GM18870 (cell line): ENCODE measurements around the gene RAD51B.

Experiments
- ATAC-seq: cut with Tn5 transposase; IDR thresholded peaks from one replicate; pipeline ENCODE4 v1.9.1; 2021; ENCODE audit warnings: moderate library complexity; ENCODE audit not compliant: unreplicated experiment

RAD51B gene

GRCh38 chr14:68370057-68370360, 550.4 kb downstream of the RAD51B start:
- ATAC-seq = no peak

DNA sequence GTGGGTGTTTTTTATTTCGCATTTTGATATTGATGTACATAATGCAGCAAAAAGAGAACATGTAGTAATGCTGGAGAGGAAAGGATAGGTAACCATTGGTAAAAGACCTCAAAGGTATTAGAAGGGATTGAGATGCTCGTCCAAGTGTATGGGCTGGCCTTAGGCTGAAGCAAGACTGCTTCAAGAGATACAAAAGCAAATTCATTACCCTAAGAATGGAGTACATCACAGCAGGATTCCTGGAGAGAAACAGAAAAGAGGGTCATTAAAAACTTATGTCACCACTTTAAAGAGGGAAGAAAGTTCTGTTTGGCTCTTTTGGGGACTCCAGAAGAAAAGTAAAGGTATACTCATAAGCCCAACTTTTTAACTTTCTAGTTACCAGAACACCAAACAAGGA, 552.8 kb downstream of the RAD51B start:
- no peak for ATAC-seq

GRCh38 chr14:68373124-68373646, 553.6 kb downstream of the RAD51B start:
- no peak for ATAC-seq

- no peak for ATAC-seq
Measured at GRCh38 chr14:68373847-68374444, 554.4 kb downstream of the RAD51B start.

DNA sequence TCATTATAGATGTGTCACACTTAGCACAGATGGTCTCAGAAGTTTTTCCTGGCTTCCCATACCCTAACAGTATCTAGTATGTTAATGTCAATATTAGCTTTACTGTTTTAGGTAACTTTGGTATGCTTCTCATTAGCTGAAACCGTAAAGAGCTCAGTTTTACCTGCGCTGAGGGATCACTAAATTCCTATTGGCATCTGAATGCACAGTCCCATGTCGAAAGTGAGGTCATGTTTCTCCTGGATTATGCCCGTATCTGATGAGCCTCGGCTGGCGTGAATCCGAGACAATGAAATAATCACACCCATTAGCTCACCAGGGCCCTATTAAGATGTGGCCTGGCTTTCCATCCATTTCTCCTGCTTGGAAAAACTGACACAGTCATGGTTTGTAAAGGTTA, 555.1 kb downstream of the RAD51B start:
- no peak for ATAC-seq

- no peak for ATAC-seq
Measured at GRCh38 chr14:68375376-68375775, 555.8 kb downstream of the RAD51B start.

DNA sequence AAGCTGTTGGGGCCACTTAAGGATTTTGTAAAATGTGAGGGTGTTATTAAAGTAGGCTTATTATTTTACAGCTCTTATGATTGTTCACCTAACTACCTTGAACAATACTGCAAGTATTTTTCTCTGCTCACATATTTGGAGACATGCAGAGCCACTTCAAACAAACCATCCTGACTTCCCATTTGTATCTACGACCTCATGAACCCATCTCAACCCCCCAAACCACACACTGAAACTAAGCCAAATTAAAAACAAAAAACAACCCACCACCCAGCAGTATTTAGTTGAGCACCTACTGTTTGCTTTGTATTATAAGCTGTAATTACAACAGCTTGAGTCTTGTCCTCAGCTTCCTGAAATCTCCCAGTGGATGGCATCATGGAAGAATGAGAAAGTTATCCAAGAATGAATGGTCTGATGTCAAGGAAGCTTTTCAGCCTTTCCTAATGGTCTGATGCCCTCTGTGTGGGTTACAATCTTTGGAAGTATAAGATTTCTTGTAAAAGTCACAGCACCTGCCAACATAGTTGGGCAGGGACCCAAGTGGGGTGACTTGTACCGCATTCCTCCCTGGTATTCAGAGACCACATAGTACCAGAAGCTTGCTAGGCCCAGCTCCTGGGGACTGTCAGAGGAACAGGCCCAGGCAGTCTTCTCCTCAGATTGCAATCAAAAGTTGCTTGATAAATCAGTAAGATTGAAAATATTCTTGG, 556.6 kb downstream of the RAD51B start:
- ATAC-seq = no peak

DNA sequence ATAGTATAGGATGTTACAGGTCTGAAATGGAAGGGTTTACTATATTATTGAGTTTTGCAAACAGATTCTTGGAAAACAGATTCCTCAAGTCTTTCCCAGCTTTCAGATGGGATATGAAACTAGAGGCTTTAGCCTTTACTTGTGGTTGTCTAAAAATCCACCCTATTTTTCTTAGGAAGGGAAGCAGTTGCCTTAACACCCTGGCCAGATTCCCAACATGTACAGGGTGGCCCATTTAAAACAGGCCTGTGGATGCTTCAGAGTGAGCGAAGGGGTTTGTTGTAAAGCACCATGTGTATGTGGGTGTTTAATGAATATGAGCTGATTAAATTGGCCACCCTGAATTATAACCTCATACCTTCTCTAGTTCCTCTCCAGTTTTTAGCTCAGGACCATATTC, 557.4 kb downstream of the RAD51B start:
- no peak for ATAC-seq

- no peak for ATAC-seq
Measured at GRCh38 chr14:68377459-68377858, 557.9 kb downstream of the RAD51B start.

DNA sequence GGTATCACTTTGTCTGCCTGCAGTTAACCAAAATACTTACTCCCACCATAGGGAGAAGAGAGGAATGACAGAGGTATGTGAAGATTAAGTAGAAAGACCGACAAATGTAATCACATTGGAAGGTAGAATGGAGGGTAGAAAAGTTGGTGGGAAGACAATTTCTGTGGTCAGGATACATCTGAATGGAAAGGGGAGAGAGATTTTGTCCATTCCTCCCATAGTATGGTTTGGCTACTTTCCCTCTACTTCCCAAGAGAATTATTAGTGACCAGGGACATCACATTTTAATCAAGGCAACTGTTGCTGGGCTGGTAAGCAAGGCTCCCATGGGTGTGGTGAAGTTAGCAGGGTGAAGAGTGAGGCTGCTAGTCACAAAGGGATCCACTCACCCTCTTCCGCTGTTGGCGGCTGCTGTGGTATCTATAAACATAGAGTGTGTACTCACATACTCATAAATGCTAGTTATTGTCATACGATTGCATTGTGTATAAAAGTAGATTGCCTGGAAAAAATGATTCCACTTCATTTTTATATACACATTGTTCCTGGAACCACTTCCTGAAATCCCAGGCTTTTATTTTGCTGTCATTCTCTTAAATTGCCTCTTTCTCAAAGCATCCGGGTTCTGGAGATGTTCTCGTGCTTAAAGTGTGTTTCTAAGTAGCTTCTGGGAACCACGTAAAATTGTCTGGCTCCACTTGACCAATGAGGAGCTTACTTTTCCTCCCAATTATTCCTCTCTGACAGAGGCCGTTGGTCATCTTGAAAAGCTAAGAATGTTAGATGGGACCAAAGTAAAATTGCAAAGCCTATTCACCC, 560.1 kb downstream of the RAD51B start:
- ATAC-seq = no peak

DNA sequence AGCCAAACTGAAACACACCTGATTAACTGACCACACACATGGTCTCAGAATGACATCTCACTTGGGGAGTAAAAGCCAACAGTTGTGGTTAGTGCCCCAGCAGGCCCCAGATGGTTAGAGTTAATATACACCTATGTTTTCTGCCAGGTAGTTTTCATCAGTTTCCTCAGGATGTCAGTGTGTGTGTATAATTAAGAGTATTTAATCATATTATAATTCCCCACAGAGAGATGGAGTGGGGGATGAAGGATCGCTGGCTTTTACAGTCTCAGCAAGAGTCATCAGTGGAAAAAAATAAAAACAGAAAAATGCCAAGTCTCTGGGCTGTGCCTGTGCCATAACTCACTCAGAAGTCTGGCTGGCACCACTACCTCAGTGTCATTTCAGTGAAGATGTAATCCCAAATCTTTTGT, 560.8 kb downstream of the RAD51B start:
- peak; percentile 74 for ATAC-seq

GRCh38 chr14:68384335-68384734, 564.8 kb downstream of the RAD51B start:
- no peak for ATAC-seq

DNA sequence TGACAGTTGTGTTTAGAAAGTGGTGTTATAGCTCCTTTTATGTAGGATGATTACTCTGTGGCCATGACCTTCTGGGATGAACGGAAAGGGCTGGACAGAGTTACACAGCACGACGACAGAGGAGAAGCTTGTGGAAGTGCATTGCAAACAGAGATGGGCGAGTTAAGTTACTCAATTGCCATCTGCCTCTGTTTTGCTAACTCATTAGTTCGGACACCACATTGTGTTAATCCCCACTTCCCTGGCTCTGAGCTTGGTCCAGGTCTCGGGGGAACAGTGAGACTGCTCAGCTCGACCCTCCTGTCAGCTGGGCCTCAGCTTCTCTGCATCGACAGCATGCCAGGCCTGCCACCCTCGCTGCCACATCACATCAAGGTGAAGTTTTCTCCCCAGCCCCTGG, 565.3 kb downstream of the RAD51B start:
- no peak for ATAC-seq

DNA sequence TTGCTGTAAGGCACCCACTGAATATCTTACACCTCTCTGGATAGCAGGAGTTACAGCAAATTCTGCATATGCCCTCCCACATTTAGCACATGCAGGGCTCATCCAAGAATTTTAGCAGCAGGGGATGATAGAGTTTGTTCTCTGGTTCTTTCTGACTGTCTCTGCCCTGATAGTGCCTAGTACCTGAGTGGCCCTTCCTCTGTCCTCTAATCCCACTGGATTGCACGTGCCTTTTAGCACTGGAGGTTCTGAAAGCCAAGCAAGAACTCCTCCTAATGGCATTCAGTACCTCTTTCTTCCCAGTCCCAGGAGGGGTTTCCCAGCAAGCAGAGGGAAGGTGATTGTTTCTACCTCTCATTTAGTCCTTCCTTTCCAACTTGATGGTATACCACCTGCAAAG, 566.9 kb downstream of the RAD51B start:
- no peak for ATAC-seq

- no peak for ATAC-seq
Measured at GRCh38 chr14:68386950-68387779, 567.6 kb downstream of the RAD51B start.

DNA sequence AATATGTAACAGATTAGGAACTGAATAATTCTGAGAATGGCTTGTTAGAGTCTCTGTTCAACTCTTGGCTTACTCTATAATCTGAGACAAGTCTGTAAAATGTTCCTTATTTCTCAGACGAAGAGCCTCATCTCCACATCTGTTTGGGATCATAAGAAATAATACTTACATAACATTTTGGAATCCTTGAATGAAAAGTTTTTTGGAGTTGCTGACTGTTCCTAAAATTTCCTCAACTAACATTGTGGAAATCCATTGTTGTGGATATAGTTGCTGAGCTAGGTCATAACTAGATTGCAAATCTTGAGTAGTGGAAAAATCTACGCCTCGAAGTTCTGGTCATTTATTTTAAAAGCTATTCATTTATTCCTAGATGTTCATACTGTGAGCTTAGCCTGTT, 570.4 kb downstream of the RAD51B start:
- ATAC-seq = no peak

GRCh38 chr14:68390741-68391140, 571.2 kb downstream of the RAD51B start:
- no peak for ATAC-seq

DNA sequence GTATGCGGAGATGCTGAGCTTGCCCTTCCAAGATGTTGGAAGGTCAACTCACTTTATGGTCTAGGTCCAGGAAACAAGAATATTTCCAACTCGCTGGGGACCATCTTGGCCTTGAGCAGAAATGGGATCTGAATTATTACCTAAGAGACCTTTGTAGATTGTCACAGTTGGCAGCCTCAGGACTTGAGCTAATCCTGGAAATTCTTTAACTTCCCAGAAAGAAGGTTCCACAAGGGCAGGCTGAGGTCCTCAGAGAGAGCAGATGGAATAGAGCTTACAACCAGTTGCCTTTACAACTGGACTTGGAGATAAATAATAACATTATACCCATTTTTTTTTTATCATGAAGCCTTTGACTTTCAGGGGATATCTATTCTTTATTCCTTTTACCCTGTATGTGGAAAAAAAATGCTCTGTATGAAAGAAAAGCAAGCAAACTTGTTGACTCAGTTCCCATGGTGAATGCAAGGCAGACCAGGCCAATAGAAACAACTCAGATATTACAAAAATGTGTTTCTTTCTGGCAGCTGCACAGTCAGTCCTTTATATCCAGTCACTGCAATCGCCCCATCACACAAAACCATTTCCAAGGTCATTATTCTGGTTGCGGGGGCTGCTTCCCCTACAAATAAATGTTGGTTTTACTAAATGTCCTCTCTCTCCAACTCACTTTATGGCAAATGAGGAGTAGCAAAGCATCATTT, 571.9 kb downstream of the RAD51B start:
- no peak for ATAC-seq

DNA sequence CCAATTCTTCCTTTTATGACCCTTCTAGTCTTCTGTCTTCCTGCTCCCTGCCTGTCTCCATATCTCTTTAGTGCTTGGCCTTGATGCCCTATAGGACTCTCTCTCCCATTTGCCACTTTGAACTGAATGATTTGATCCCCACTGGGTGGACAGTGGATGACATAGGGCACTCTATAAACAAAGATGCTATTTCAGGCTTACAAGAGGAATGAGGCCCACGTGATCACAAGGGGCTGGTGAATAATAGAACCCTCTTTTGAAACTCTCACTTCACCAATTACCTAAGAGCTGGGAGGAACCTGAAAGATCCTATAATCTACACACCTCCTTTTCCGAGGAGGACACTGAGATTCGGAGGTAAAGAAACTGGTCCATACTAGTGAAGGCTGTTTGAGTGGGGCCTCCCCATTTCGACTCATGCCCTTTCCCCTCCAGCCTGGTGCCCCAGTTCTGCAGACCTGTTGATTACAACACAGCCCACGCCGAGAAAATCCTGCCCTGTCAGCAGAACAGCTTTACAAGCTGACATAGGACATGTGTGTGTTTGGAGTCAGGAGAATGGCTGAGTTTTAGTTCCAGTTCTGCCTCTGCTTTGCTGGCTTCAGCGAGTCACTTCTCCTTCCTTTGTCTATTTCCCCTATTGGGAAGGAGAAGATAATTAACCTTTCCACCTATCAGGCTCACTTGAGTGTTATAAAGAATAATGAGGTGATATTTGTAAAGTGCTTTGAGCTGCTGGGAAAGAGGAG, 573.0 kb downstream of the RAD51B start:
- no peak for ATAC-seq

DNA sequence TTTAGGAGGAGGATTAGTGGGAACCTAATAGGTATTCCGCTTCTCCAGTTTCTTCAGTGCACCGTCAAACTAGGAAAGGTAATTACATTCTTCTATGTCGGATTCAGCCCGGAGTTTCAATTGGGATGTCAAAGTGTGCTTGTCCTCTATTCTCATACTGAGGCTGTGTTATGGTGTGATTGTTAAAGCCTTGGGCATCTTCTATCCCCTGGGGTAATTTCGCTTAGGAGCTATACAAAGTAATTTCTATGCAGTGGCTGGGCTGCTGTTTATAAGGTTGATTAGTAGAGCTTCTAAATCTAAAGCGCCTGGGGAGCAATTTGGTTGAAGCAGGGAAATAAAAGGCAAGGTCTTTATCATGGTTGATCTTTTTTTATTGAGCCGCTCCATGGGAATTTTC, 573.7 kb downstream of the RAD51B start:
- ATAC-seq = no peak
